22Rv1 (cell line): Measurements from ENCODE around the gene FAM161B.

Experiments
- ZFX ChIP-seq: fragments of 450-650 bp; IDR thresholded peaks from 2 replicates; pipeline ENCODE4 v1.6.1; 2017; ENCODE audit warnings: antibody characterized with exemption, borderline replicate concordance
- TF ChIP-seq, protein P1 (sequence below): fragments of 450-650 bp; IDR thresholded peaks from 2 replicates; pipeline ENCODE4 v1.5.1; 2017; ENCODE audit warnings: mild to moderate bottlenecking

DNA sequence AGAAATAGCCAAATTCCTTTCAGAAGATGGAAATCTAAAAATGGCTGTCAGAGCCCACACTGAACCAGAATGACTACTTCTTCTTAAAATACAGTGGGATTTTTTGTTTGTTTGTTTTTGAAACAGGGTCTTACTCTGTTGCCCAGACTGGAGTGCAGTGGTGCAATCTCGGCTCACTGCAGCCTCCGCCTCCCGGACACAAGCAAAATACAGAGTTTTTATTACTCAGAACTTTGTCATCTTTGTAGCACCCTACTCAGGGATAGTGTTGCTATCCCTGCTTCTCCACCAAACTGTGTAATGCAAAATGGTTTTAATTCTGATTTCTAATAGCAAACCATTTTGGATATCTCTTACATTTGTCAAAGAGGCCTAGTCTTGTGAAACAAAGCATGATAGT lies 46.9 kb downstream of the FAM161B start:
- TF ChIP-seq, protein P1, sequence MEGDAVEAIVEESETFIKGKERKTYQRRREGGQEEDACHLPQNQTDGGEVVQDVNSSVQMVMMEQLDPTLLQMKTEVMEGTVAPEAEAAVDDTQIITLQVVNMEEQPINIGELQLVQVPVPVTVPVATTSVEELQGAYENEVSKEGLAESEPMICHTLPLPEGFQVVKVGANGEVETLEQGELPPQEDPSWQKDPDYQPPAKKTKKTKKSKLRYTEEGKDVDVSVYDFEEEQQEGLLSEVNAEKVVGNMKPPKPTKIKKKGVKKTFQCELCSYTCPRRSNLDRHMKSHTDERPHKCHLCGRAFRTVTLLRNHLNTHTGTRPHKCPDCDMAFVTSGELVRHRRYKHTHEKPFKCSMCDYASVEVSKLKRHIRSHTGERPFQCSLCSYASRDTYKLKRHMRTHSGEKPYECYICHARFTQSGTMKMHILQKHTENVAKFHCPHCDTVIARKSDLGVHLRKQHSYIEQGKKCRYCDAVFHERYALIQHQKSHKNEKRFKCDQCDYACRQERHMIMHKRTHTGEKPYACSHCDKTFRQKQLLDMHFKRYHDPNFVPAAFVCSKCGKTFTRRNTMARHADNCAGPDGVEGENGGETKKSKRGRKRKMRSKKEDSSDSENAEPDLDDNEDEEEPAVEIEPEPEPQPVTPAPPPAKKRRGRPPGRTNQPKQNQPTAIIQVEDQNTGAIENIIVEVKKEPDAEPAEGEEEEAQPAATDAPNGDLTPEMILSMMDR = no peak
- no peak for TF ChIP-seq ZFX
